Measurements from ENCODE around the gene COL23A1.
"Not testable (repeated sequence)": the region's sequence is repeated elsewhere in the genome, so short reads cannot be mapped to it uniquely, and the experiment has no call there.

The COL23A1 gene

GRCh38 chr5:178277866-178278265 lies 312.3 kb downstream of the COL23A1 start:
- DNase-seq = no peak

- DNase-seq = no peak
Observed at GRCh38 chr5:178277346-178277745, 312.8 kb downstream of the COL23A1 start.

- DNase-seq = no peak
Observed at GRCh38 chr5:178274781-178275537, 315.2 kb downstream of the COL23A1 start.

GRCh38 chr5:178273665-178274541 lies 316.3 kb downstream of the COL23A1 start:
- no peak for DNase-seq

GRCh38 chr5:178273041-178273440 lies 317.2 kb downstream of the COL23A1 start:
- no peak for DNase-seq

- no peak for DNase-seq
Observed at GRCh38 chr5:178272591-178272990, 317.6 kb downstream of the COL23A1 start.

GRCh38 chr5:178271726-178272479 lies 318.3 kb downstream of the COL23A1 start:
- no peak for DNase-seq

- DNase-seq = no peak
Observed at GRCh38 chr5:178271231-178271630, 319.0 kb downstream of the COL23A1 start.

- DNase-seq = no peak
Observed at GRCh38 chr5:178269499-178269898, 320.7 kb downstream of the COL23A1 start.

- no peak for DNase-seq
Observed at GRCh38 chr5:178267876-178268275, 322.3 kb downstream of the COL23A1 start.

- DNase-seq = no peak
Observed at GRCh38 chr5:178267245-178267644, 322.9 kb downstream of the COL23A1 start.

- no peak for DNase-seq
Observed at GRCh38 chr5:178266581-178266980, 323.6 kb downstream of the COL23A1 start.

- no peak for DNase-seq
Observed at GRCh38 chr5:178265746-178266145, 324.4 kb downstream of the COL23A1 start.

GRCh38 chr5:178264044-178264443 lies 326.1 kb downstream of the COL23A1 start:
- no peak for DNase-seq

- no peak for DNase-seq
Observed at GRCh38 chr5:178261666-178262600, 328.3 kb downstream of the COL23A1 start.

GRCh38 chr5:178259623-178260536 lies 330.3 kb downstream of the COL23A1 start:
- DNase-seq = no peak

GRCh38 chr5:178257650-178258049 lies 332.5 kb downstream of the COL23A1 start:
- no peak for DNase-seq

GRCh38 chr5:178256746-178257145 lies 333.4 kb downstream of the COL23A1 start:
- DNase-seq = no peak

- not testable (repeated sequence) for DNase-seq
Observed at GRCh38 chr5:178253632-178254031, 336.6 kb downstream of the COL23A1 start.

GRCh38 chr5:178252258-178252657 lies 337.9 kb downstream of the COL23A1 start:
- DNase-seq = no peak

- DNase-seq = no peak
Observed at GRCh38 chr5:178250263-178250662, 339.9 kb downstream of the COL23A1 start.
